GM21737 (cell line): ENCODE results near the gene KCNE2.
"Not testable (repeated sequence)": the region's sequence is repeated elsewhere in the genome, so short reads cannot be mapped to it uniquely, and the experiment has no call there.

Source experiments
- ATAC-seq: cut with Tn5 transposase; IDR thresholded peaks from one replicate; pipeline ENCODE4 v1.9.1; 2021; ENCODE audit warnings: mild to moderate bottlenecking, moderate library complexity; ENCODE audit not compliant: unreplicated experiment

Gene KCNE2

DNA sequence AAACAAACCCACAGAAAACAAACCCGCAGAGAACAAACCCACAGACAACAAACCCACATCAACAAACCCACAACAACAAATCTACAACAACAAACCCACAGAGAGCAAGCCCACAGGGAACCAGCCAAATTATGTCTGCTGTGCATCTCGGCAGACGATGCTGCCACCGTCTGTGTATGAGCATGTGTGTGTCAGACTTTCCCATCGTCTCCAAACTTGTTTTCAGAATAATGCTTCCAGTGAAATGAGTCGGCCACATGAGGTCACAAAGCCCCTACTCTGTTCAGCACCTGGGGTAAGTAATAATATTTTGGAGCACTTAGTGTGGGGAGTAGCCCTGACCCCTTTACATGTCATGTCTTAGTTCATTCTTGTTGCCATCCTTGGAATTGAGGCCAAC is 42.3 kb downstream of the KCNE2 start:
- not testable (repeated sequence) for ATAC-seq

DNA sequence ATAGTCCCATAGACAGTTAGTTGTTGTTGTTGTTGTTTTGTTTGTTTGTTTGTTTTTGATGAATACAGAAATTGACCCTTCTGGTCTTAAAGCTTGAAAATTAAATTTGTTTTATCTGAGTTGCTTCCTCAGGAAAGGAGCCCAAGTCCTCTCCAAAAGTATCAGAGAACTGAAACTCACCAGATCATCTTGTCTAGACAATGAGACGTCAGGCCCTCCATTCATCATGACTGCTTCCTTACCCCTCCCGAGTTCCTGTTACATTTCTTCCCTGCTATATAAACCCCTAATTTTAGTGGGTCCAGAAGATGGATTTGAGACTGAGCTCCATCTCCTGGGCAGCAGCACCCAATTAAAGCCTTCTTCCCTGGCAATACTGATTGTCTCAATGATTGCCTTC is 42.9 kb downstream of the KCNE2 start:
- ATAC-seq: not testable (repeated sequence)

DNA sequence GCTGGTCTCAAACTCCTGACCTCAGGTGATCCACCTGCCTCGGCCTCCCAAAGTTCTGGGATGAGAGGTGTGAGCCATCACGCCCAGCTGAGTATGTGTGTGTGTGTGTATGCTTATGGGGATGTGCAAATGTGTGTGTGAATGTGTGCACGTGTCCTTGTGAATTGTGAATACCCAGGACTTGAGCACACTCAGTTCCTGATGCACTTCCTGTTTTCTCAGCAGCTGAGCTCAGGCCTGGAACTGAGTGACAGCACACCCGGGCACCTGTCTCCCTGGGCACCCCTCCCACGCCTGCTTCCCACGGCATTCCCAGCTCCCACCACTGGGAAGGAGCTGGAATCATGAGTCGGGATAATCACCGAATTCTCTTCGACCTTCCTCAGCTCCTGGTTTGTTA is 43.5 kb downstream of the KCNE2 start:
- not testable (repeated sequence) for ATAC-seq

DNA sequence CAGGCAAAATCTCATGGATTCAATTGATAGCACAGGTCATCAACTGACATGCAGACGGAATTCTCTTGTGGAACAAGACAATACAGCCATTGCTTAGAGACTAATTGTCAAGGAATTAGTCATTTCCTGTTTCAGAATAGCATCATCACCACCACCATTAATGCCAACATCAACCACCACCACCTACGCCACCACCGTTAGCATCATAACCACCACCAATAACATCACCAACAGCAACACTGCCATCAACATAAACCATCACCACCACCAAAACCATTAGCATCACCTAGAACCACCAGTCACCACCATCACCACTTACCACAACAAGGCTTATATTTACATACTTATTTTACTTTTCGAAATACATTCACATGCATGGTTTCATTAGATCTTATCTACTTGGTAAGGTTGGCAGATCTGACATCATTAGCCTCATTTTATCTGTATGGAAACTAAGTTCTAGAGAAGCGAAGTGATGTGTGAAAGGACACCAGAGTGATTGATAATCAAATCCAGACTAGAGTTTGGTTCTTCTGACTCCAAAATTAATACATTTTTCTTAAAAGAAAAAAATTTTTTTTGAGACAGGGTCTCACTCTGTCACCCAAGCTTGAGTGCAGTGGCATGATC is 53.8 kb downstream of the KCNE2 start:
- ATAC-seq: not testable (repeated sequence)
